ENCODE data around the gene PDLIM7.
A peak's percentile ranks its signal among the peaks of the same experiment; 100 is the strongest.

Gene PDLIM7

DNA sequence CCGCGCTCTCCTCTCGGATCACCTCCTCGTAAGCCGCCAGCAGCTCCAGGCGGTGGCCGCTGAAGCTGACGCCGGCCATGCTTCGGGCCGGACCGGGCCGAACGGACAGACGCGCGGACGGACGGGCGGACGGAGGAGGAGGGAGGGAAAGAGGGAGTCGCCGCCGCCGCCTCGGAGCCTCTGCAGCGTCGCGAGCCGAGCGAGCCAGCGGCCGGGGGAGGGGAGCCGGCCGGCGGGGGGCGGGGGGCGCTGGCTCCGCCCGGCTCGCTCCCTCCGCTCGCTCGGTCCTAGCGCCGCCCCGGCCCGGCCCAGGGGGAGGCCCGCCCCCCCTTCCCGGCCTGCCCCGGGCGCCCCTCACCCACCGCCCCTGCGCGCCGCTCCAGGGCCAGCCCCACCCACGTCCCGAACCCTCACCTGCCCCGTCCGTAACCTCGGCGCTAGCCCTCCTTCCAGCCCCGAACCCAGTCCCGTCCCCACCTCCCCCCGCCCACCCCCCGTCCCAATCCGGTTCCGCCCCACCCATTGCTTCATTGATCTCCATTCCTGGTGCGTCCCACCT, 23.9 kb downstream of the PDLIM7 start, which contains the start of gene DBN1:
Gene DBN1 (minus strand): TSS at position 192 of the 559 bp plus-strand sequence. CDS start 113 bp downstream, at position 79.
- DNase-seq (ENCODE audit: low spot score), result no peak

DNA sequence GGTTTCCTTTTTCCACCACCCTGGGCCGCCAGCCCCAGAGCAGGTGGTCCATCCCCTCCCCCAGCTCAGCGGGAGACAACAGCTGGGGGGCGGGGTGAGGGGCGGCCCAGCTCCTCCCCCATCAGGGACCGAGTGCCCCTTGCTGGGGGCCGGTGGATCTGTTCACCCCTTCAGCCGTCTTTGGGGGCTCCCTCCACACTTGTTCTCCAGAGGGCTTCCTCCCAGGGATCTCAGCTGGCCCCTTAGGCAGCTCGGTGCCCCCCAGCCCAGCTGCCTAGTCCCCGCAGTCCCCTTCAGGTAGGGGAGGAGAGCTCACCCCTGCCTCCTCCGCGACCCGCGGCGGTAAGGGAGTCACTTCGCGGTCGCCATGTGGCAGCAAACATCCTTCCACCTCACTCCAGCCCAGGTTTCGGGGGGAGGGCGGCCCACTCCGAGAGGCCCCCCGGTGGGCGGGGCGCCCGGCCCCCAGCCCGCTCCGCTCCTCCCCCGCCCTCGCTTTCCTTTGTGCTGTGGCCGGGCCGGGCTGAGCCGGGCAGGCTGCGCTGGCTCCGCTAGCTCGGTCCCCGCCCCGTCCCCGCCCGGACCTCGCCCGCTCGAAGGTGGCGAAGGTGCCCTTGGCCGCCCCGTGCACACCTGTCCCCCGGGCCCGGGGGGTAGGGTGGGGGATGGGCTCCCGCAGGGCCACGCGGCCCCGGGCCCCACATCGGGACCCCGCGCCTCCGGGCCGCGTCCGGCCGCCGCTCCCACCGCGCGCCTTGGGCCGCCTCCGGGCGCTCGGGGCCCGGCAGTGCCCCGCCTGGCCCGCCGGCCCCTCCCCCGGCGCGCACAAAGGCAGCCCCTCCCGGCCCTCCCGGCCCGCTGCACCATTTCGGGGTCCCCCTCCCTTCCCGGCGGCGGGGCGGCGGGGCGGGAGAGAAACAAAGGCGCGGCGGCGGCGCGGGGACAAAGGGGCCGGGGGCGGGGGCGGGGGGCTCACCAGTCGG, 24.7 kb downstream of the PDLIM7 start:
- DNase-seq (ENCODE audit: low spot score), result no peak

DNA sequence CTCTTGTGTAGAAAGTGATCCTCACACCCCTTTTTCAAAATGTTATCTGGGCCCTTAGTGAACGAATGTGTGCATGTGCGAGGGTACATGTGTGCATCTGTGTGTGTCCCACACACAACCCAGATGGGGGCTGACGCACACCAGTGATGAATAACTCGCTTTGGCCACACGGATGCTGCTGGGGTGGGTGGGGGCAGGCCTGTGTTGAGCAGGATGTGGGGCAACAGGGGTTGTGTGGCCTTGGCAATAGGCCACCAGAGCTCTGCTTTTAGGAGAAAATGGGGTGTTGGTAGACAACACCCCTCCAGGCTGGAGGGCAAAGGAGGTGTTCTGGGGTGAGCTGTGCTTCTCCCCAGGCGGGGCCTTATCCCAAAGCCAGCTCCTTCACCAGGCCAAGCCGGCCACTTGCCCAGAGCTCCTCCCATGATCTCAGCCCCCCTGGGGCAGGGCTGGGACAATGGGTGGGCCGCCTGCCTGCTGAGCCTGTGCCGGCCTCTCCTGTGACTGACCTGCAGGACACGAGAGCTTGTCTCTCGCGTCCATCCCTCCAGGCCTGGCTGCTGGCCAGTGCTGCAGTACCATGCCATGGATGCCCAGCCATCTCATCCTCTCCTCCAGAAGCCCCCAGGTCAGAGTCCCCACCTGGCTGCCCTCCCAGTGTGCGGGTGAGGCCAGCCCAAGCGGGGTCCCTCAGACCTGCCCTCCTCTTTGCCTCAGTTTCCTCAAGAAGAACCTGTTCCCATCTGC, 25.6 kb downstream of the PDLIM7 start:
- DNase-seq (ENCODE audit: low spot score), result no peak

DNA sequence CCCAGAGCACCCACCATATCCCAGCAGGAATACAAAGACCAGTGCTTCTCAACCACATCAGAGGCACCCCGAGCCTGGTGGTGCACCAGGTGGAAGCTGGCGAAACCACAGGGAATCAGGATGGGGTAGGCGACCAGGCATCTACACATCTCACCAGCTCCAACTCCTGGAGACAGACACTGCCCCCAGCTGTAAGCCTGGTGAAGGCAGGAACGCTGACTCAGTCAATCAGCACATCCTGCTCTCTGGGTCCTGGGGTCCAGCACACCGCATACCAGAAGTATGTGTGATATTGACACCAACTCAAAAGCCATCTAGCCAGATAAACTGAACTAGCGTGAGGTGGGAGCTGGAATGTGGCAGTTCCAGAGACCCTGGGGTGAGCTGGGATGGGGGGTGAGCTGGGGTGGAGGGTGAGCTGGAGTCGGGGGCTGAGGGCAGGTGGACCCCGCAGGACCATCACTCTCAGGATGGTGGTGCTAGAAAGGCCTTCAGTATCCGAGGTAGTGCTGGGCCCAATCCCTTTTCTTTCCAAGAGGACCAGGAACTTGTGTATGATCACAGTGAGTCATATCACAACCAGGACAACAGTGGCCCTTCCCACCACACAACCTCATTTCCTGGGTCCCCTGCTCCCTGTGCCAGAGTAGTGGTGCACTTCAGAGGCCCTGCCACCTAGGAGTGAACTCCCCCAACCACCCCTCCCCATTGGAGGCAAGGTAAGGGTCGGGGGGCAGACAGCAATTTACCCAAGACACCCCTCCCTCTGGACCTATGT, 26.5 kb downstream of the PDLIM7 start:
- DNase-seq (ENCODE audit: low spot score), result no peak

DNA sequence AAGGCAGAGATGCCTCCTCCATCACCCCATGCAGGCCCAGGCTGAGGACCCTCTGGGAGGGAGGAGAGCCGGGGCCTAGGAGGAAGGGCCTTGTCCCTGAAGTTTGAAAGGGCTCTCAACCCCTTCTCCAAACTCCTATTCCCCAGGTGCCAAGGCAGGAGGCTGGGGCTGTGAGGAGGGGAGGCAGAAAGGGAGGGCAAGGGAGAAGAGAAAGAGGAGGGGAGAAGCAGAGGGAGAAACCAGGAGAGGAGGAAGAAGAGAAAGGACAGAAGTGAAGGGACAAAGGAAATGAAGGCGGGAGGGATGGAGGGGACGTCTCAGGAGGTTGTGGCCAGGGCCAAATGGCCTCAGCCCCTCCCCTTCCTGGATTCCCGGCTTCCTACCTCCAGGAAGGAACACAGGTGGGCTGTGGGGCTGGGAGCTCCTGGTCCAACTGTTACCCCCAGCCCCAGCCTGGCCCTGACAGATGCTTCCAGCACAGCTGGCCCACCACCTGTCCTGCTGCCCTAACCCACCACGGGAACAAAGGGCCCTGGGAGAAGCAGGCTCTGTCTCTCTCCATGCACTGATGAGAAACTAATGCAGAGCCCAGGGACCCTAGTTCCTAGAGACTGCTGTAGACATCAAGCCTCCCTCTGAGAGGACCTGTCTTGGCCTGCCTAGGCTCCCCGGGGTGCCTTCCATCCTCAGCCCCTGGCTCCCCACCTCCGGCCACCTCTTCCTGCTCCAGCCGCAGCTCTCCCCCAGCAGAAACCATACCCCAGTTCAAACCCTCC, 27.5 kb downstream of the PDLIM7 start:
- DNase-seq (ENCODE audit: low spot score), result no peak

DNA sequence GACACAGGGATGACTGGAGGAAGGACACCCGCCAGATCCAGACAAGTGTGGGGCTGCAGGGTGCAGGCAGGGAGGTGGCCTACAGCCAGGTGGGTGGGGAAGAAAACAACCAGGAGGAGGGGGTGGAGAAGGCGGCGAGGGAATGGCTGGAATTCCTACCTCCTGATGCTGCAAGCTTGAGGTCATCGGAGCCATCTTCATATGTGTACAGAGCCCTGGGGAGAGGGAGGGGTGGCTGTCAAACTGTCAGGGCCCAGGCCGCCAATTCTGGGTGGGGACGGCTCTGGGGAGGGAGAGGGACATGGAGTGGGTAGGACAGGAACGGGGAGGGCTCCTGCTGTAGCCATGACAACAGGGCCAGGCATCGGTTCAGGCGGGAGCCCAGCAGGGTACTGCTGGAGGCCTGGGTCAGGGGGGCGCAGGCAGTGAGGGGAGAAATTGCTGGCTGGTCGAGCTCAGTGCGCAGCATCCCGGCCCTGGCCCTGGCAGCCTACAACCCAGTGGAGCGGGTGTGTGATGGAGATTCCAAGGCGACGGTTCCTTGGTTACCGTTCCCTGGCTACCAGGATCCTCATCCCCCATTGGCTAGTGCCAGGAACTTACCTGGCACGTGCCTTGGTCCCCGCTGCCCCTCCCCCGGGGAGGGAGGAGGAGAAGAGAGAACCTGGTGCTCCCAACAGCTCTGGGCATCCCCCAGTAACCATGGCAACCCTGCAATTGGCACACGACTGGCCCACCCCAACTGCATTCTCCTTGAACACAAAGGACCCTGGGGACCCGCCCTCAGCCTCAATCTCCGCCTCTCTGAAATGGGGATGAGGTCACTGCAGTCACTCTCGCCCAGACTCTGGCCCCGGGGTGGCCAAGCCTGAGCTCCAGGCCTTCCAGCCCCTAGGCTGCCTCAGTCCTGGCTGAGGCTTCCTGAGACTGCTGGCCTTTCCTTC, 28.4 kb downstream of the PDLIM7 start:
- DNase-seq (ENCODE audit: low spot score), result no peak

DNA sequence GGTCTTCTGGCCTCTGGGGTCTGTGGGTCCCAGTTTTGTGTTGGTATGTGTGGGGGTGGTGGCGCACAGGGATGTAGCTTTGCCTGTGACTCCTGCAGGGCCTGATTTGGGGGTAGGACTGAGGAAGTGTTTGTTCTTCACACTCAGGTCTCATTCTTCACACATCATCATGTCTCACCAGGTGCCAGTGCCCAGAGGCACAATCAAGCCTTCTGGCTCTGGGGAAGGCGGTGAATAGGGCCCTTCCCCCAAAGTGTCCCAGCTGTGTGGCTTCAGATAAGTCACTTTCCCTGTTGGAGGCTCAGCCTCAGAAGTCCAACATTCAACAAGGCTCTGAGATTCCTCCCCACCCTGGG, 29.1 kb downstream of the PDLIM7 start:
- no peak for DNase-seq (ENCODE audit: low spot score)

DNA sequence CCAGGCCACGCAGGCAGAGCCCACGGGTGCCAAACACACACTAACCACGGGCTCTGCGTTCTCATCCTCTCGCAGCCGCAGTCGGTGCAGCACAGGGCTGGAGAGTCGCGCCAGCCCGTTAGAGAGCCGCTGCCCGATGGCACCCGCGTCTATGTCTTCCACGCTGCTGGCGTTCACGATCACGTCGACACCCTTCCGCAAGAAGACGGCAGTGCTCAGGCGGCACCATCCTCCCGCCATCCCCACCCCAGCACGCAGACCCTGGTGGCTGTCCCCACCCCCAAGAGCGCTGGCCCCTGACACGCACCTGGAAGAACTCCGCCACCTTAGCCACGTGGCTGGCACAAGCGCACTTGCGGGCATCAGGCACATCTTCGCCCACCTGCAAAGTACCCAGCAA, 30.0 kb downstream of the PDLIM7 start:
- DNase-seq (ENCODE audit: low spot score), result no peak

DNA sequence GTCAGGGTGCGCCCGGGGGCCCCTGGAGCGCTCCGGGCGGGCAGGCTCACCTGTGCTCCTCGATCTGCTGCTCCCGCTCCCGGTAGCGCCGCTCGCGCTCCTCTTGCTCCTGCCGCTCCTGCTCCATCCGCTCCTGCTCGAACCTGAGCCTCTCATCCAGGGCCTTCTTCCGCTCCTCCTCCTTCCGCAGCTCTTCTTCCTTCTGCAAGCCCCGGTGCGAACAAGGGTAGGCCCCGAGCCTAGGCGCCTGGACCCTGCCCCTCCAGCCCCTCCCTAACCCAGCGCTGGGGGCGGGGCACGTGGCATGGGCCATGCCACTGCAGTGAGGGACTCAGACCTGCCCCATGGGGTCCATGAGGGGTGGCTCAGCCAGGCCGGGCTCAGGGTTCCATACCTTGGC, 30.5 kb downstream of the PDLIM7 start:
- DNase-seq (ENCODE audit: low spot score), result no peak

DNA sequence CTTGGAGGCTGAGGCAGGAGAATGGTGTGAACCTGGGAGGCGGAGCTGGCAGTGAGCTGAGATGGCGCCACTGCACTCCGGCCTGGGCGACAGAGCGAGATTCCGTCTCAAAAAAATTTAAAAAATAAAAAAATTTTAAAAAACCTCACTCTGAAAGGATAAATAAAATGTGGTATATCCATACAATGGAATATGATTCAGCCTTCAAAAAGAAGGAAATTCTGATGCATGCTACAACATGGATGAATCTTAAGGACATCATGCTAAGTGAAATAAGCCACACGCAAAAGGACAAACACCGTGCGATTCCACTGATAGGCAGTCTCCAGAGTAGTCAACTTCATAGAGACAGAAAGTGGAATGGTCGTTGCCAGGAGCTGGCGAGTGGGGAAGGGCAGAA, 32.4 kb downstream of the PDLIM7 start:
- no peak for DNase-seq (ENCODE audit: low spot score)

DNA sequence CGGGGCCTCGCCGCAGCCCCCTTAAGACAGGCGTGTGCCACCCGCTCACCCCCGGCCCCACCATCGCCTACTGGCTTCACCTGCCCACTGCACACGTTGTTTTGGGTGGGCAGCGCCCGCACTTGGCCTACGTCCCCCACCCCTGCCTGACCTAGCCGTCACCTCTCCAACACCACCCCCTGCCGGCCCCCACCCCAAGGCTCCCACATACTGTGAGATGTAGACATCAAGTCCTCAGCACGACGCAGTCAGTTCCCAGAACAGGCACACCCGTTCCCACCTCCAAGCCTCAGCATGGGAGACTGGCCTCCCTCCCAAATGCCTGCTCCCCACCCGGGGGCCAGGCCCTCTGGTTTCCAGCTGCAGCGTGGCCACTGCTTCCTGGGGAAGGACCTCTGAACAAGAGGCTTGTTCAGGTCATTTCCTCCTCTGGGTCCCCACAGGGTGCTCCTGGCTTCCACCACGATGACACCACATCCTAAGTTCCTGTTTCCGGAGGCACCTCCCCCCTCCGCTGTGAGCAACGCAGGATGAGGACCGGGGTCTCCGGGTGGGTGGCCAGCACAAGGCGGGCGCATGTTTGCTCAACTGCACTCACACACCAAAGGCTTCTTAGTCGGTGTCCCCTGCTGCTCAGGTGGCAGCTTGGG, 35.3 kb downstream of the PDLIM7 start:
- DNase-seq (ENCODE audit: low spot score), result no peak

DNA sequence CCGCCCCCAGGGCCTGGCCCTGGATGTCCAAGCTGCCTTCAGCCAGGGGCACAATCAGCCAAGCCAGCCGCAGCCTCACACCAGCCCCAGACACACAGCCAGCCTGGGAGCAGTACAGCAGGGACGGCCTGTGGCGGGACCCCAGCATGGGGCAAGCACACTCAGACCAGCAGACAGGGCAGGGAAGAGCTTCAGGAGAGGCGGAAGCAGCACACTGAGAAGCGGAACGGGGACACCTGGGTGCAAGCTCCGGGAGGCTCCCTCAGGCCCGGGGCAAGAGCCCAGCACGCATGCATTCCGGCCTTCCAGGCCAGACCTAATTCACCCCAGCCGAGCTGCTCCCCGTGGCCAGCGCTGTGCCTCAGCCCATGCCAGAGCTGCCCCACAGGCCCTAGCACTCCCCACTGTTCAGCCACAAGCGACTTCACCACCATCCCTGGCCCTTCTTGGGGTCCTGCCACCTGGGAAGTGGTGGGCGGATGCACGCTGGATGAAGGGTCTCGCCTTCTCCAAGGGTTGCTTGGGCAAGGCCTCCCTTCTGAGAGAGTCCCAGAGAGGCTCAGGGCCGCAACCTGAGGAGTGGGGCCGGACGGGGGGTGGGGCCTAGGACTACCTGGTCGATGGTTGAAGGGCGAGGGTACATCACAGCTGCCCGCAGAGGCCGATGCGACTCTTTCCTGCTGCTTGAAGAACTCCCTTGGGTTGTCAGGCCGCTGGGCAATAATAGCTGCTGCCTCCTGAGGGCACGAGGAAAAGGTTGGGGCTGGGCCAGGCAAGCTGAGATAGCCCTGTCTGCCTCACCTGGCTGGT, 37.4 kb downstream of the PDLIM7 start:
- DNase-seq (ENCODE audit: low spot score), result no peak

DNA sequence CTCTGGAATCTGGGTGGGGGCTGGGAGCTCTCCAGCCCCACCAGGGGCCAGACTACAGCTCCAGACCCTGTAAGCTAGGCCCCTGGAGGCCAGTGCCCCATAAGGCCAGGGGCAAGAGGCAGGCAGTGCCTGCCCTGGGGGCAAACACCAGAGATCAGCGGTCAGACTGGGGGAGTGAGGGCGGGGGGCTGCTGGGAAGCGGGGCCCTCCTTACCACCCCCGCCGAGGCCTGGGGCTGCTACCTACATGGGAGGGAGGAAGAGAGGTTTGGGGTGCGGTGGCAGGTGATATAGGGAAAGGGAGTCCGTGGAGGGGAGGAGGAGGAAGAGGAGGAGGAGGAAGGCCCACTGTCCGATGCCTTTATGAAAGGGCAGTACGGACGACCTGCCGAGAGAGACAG, 38.0 kb downstream of the PDLIM7 start:
- DNase-seq (ENCODE audit: low spot score), result no peak

DNA sequence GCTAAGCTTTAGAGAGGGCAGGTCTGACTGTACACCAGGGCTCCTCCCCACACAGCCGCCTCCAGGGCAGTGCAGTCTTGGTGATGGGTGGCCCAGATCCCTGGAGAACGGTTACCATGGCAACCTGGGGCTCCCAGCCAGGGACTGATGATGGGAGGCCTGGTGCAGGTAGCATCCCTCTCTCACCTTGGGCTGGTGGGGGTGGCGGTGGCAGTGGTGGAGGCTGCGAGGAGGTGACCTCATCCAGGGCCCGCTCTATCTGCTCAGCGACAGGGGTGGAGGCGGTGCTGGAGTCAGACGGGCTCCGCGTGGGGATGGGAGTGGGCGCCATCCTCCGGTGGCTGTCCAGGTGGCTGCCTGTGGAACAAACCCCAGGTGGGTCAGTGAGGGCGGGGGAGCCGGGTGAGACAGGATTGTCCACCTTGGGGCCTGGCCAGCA, 38.5 kb downstream of the PDLIM7 start:
- DNase-seq (ENCODE audit: low spot score), result no peak

DNA sequence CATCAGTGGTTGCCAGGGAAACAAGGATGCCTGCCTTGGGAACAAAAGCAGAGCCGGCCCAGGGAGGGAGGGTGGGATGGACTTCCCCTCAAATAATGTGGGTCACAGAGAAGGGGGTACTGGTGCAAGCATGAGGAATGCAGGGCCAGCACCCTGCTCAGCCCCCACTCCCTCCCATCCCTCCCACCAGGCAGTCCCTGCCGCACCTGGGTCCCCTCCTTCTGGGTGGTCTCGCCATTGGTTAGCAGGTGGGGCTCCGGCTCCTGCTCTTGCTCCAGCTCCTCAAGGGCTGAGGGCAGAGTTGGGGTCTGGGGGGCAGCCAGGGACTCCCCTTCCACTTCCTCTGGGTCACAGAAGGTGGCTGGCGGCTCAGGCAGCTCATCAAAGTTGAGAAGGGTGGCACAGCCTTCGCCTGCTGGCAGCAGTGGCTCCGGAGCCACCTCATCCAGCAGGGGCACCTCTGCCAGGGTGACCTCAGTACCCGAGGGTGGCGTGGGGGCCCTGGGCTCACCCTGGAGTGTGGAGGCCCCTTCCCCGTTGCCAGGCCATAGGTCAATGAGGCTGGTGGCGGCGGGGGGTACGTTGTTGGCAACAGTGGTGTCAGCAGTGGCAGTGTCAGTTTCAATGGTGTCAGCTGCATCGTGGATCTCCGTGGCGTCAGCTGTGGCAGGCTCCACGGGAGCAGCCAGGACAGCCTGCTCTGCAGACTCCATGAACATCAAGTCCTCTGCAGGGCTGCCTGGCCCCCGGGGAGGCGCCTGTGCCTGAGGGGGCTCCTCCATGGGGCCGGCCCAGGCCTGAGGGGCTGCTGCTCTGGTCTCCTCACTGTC, 39.3 kb downstream of the PDLIM7 start:
- DNase-seq (ENCODE audit: low spot score), result no peak

DNA sequence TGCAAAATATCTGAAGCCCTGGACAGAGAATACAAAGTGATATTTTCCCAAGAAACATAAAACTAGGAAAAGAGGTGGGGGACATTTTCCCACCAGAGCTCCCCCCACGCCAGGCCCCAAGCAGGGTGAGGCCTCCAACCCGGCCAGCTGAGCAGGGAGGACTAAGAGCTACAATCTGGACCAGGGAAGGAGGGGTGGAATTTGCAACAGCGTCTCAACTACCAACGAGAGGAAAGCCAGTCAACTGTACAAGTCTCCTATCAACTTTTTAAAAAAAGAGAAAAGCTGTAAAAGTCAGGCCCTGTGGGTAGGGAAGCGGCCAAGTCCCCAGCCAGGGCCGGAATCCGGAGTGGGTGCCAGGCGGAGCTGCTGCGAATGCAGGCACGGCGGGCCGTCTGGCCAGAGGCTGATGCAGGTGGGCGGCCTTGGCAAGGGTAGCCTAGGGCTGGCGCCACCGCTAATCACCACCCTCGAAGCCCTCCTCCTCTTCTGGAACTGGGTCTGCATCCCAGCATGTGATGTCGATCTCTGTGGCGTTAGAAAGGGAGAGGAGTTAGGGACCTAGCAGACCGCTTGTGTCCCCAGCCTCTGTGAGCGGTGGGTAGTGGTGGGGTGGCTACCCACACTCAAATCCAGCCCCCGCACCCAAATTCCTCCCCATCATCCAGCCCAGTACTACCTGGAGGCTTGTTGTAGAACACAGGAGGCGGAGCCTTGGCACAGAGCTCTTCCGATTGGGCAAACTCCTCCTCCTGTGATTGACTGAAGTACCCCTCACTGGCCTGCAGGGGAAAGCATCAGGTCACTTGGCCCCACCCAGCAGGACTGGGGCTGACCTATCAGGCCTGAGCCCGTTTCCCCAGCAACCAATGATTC, 40.2 kb downstream of the PDLIM7 start:
- DNase-seq (ENCODE audit: low spot score), result peak; percentile 95

DNA sequence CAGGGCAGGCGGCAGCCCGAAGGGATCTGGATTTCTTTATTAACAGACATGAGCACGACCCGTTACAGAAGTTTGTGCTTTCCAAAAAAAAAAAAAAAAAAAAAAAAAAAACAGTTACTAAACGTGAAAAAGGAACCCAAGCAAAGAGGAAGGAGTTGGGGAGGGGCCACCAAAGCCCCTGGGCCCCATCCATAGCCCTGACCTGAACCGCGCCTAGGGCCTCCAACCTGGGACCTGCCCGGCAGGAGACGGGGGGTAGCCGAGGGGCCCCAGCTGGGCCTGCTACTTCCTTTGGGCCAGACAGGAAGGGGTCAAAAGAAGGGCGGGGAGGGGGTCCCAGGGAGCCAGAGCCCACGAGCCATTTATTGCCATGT, 40.8 kb downstream of the PDLIM7 start:
- DNase-seq (ENCODE audit: low spot score), result no peak
